ENCODE results near the gene ZNF547.

DNA sequence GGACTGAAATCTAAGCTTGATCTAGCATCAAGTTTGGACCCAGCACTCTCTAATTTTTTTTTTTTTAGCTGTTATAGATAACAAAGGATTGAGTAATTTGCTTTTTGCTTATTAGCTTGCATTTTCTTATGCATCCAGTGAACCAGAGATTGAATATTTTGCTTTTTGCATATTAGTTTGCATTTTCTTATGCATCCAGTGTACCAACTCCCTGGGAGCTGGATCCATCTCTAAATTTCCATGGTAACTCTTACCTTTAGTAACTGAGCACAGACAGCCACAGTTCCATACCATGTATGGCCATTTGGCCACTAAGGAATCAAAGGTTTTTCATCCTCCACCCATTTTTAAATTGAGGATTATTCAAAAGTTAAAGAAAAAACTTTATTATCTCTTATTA, 17.6 kb downstream of the ZNF547 start:
- no peak for TF ChIP-seq POLR2AphosphoS5 (IDR thresholded peaks at IDR 0.05; ENCODE audit: low read depth, low read length)
- no peak for TF ChIP-seq POLR2A (IDR thresholded peaks at IDR 0.05; ENCODE audit: low read depth, low read length)
